H9 (cell line): ENCODE results near the gene SLC38A3. TPM values are rescaled to one million over a fixed set of nuclear protein-coding genes. Genes with fewer than 3 reads are reported as not detected.

Experiments
- DNase-seq: peaks from one replicate; pipeline ENCODE4 v3.0.0-alpha.2; 2017
- H2AFZ ChIP-seq: one replicate; pipeline ENCODE4 v1.6.1; 2013; ENCODE audit warnings: mild to moderate bottlenecking, low read length, control low read depth, moderate library complexity
- H2AK5ac ChIP-seq: 2 replicates; pipeline ENCODE4 v1.6.1; 2013; ENCODE audit warnings: low read length, control low read depth, mixed read lengths; ENCODE audit not compliant: insufficient read length
- H2BK120ac ChIP-seq: one replicate; pipeline ENCODE4 v1.6.1; 2013; ENCODE audit warnings: low read depth, mild to moderate bottlenecking, low read length, control low read depth, inconsistent platforms; ENCODE audit not compliant: poor library complexity, severe bottlenecking
- H2BK12ac ChIP-seq: 2 replicates; pipeline ENCODE4 v1.6.1; 2013; ENCODE audit warnings: low read length, control low read depth, mixed read lengths, low read depth; ENCODE audit not compliant: insufficient read length
- H2BK15ac ChIP-seq: 2 replicates; pipeline ENCODE4 v1.6.1; 2013; ENCODE audit warnings: low read depth, low read length, control low read depth
- H2BK20ac ChIP-seq: one replicate; pipeline ENCODE4 v1.6.1; 2013; ENCODE audit warnings: low read depth, mild to moderate bottlenecking, low read length, control low read depth, inconsistent platforms; ENCODE audit not compliant: poor library complexity, severe bottlenecking
- H2BK5ac ChIP-seq: 2 replicates; pipeline ENCODE4 v1.6.1; 2013; ENCODE audit warnings: low read length, control low read depth, mixed read lengths; ENCODE audit not compliant: insufficient read length
- H3K14ac ChIP-seq: 2 replicates; pipeline ENCODE4 v1.6.1; 2013; ENCODE audit warnings: low read length, control low read depth; ENCODE audit not compliant: insufficient read depth
- H3K18ac ChIP-seq: 2 replicates; pipeline ENCODE4 v1.6.1; 2013; ENCODE audit warnings: low read depth, mild to moderate bottlenecking, mixed read lengths, low read length, control low read depth; ENCODE audit not compliant: insufficient read length
- H3K23ac ChIP-seq: 2 replicates; pipeline ENCODE4 v1.6.1; 2013; ENCODE audit warnings: low read length, control low read depth, mixed read lengths, low read depth; ENCODE audit not compliant: insufficient read length
- H3K23me2 ChIP-seq: 2 replicates; pipeline ENCODE4 v1.6.1; 2013; ENCODE audit warnings: low read depth, mild to moderate bottlenecking, mixed read lengths, low read length, control low read depth; ENCODE audit not compliant: insufficient read length, poor library complexity, severe bottlenecking
- H3K27ac ChIP-seq: 2 replicates; pipeline ENCODE4 v1.5.1; 2013; ENCODE audit warnings: low read length, control low read depth, mixed read lengths, low read depth; ENCODE audit not compliant: insufficient read length
- H3K27me3 ChIP-seq: 2 replicates; pipeline ENCODE4 v1.6.1; 2013; ENCODE audit warnings: low read length, control low read depth, inconsistent platforms; ENCODE audit not compliant: insufficient read depth
- H3K4ac ChIP-seq: 2 replicates; pipeline ENCODE4 v1.6.1; 2013; ENCODE audit warnings: low read depth, mild to moderate bottlenecking, control low read depth, inconsistent platforms, low read length, moderate library complexity
- H3K4me1 ChIP-seq: 2 replicates; pipeline ENCODE4 v1.6.1; 2013; ENCODE audit warnings: low read length, control low read depth, inconsistent platforms; ENCODE audit not compliant: insufficient read depth
- H3K4me2 ChIP-seq: 2 replicates; pipeline ENCODE4 v1.6.1; 2013; ENCODE audit warnings: low read length, control low read depth, mixed read lengths; ENCODE audit not compliant: insufficient read length, insufficient read depth
- H3K56ac ChIP-seq: 2 replicates; pipeline ENCODE4 v1.6.1; 2013; ENCODE audit warnings: low read depth, mild to moderate bottlenecking, mixed read lengths, low read length, control low read depth; ENCODE audit not compliant: insufficient read length
- H3K79me1 ChIP-seq: 2 replicates; pipeline ENCODE4 v1.6.1; 2013; ENCODE audit warnings: low read depth, mild to moderate bottlenecking, moderate library complexity, low read length, control low read depth, inconsistent platforms; ENCODE audit not compliant: insufficient read depth, poor library complexity, severe bottlenecking
- H3K79me2 ChIP-seq: 2 replicates; pipeline ENCODE4 v1.6.1; 2013; ENCODE audit warnings: low read length, control low read depth, inconsistent platforms; ENCODE audit not compliant: insufficient read depth
- H3K9ac ChIP-seq: 2 replicates; pipeline ENCODE4 v1.6.1; 2013; ENCODE audit warnings: low read length, control low read depth, mixed read lengths; ENCODE audit not compliant: insufficient read length; ENCODE audit errors: extremely low read depth
- H3K9me3 ChIP-seq: one replicate; pipeline ENCODE4 v1.6.1; 2013; ENCODE audit warnings: low read depth, low read length, inconsistent platforms; ENCODE audit not compliant: control insufficient read depth
- H3T11ph ChIP-seq: one replicate; pipeline ENCODE4 v1.6.1; 2013; ENCODE audit warnings: mild to moderate bottlenecking, low read length, control low read depth, inconsistent platforms
- H4K20me1 ChIP-seq: one replicate; pipeline ENCODE4 v1.6.1; 2013; ENCODE audit not compliant: control insufficient read depth, insufficient read length, insufficient read depth
- H4K5ac ChIP-seq: 2 replicates; pipeline ENCODE4 v1.6.1; 2013; ENCODE audit warnings: low read depth, mild to moderate bottlenecking, mixed read lengths, low read length, control low read depth; ENCODE audit not compliant: insufficient read length
- H4K8ac ChIP-seq: replicated peaks from 2 replicates; pipeline ENCODE4 v1.6.1; 2013; ENCODE audit warnings: low read length, control low read depth, mixed read lengths, low read depth; ENCODE audit not compliant: insufficient read length
- H4K91ac ChIP-seq: 2 replicates; pipeline ENCODE4 v1.6.1; 2013; ENCODE audit warnings: low read depth, mild to moderate bottlenecking, moderate library complexity, mixed read lengths, low read length, control low read depth; ENCODE audit not compliant: insufficient read length
- H3K27ac Mint-ChIP-seq, 3 experiments: 2 replicates in 2 of 3; 3 replicates in 1 of 3; pipeline ENCODE4 v1.8.0; 2020 to 2021; ENCODE audit warnings: mixed read lengths in 3 of 3, mild to moderate bottlenecking in 1 of 3, moderate library complexity in 1 of 3
- H3K27me3 Mint-ChIP-seq: 2 replicates; pipeline ENCODE4 v1.8.0; 2021; ENCODE audit warnings: low read depth, mild to moderate bottlenecking, moderate library complexity, mixed read lengths
- H3K36me3 Mint-ChIP-seq, 3 experiments: 2 replicates in 2 of 3; 3 replicates in 1 of 3; pipeline ENCODE4 v1.8.0; 2020 to 2021; ENCODE audit warnings: low read depth in 3 of 3, mixed read lengths in 3 of 3; ENCODE audit not compliant: insufficient read depth in 1 of 3
- H3K4me1 Mint-ChIP-seq, 2 experiments: 2 replicates each; pipeline ENCODE4 v1.8.0; 2020; ENCODE audit warnings: mixed read lengths in 2 of 2
- H3K4me3 Mint-ChIP-seq, 2 experiments: 2 replicates in 1 of 2; 3 replicates in 1 of 2; pipeline ENCODE4 v1.8.0; 2020 to 2021; ENCODE audit warnings: mild to moderate bottlenecking in 2 of 2, mixed read lengths in 2 of 2, moderate library complexity in 1 of 2
- H3K9me3 Mint-ChIP-seq, 2 experiments: 2 replicates in 1 of 2; 3 replicates in 1 of 2; pipeline ENCODE4 v1.8.0; 2020; ENCODE audit warnings: mild to moderate bottlenecking in 2 of 2, mixed read lengths in 2 of 2, moderate library complexity in 1 of 2
- CTCF ChIP-seq: fragments of 200-600 bp; sonication (generic); conservative IDR thresholded peaks from 3 replicates; pipeline ENCODE4 v1.8.0; 2021; ENCODE audit warnings: antibody characterized with exemption, mild to moderate bottlenecking
- WGBS: extraction: QIAGEN DNeasy Blood & Tissue Kit; methylation state at CpG from one replicate; pipeline ENCODE4 v1.1.7; 2013; ENCODE audit warnings: missing lambda C conversion rate, low lambda C conversion rate, mixed read lengths; ENCODE audit not compliant: insufficient read length; ENCODE audit errors: extremely low coverage; 5-methylcytosine and 5-hydroxymethylcytosine counted together
- total RNA-seq: library from RNA; stranded (reverse); gene quantifications from 2 replicates; pipeline ENCODE4 v1.2.1, GENCODE V29; 2021

Gene SLC38A3
- total RNA-seq, 1 experiment from 2014 or later: 1.4 TPM

DNA sequence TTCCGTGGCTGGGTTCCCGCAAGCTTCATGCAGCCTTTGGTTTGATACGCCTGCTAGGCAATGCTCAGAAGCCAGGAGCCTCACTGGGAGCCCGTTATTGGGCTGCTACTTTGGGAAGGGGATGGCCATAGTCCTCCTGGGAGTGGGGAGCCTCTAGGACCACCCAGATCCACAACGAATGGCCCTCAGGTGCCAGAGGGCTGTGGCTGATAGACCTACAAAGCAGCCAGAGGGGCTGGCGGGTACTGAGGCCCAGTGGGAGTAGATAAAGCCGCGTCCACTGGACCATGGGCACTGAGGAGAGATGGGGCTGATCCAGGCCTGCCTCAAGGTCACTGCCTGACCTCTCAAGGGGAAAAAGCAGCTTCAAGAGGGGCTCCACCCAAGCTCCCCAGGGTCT is 12.9 kb upstream of the SLC38A3 start:
- Histone ChIP-seq H3K23ac (no peak overlapping the region), H2AFZ (no peak overlapping the region), H3K79me2 (no peaks in the 10 kb centered on the region), H3K14ac (no peak overlapping the region), H3K4me2 (no peak overlapping the region), H2BK12ac (no peak overlapping the region), H3K23me2 (no peaks in the 10 kb centered on the region), H4K8ac (no peak overlapping the region), H3K9me3 (no peaks in the 10 kb centered on the region), H3T11ph (no peak overlapping the region), H2BK5ac (no peak overlapping the region), H3K9ac (no peak overlapping the region), H2BK120ac (no peak overlapping the region), H4K20me1 (no peaks in the 10 kb centered on the region), H3K4ac (no peak overlapping the region), H3K27me3 (no peaks in the 10 kb centered on the region; the same call in 1 of the 2 replicates), H2BK15ac (no peak overlapping the region), H3K4me1 (no peaks in the 10 kb centered on the region), H4K91ac (no peak overlapping the region), H3K18ac (no peak overlapping the region), H3K79me1 (no peaks in the 10 kb centered on the region), H3K27ac (no peak overlapping the region), H2AK5ac (no peak overlapping the region), H2BK20ac (no peak overlapping the region), H3K56ac (no peak overlapping the region), H4K5ac (no peak overlapping the region)
- no peak overlapping the region for H3K4me3 Mint-ChIP-seq
- H3K36me3 Mint-ChIP-seq: peaks cover 0 to 3% (median 2%) of the 10 kb centered on the region in 3 experiments; a peak in 1 of 7 replicates
- TF ChIP-seq CTCF: no peak
- no peak overlapping the region for H3K27ac Mint-ChIP-seq
- DNase-seq: no peak
- peaks cover 7 to 16% of the 10 kb centered on the region in 2 experiments for H3K4me1 Mint-ChIP-seq
- peaks cover 34% of the 10 kb centered on the region for H3K27me3 Mint-ChIP-seq
- H3K9me3 Mint-ChIP-seq: no peaks in the 10 kb centered on the region
- no CpG with 5 or more reads among the region's 8 CpGs for WGBS
